HCT116 (cell line): Measurements from ENCODE around the gene ARHGDIG.

Experiments
- JUND ChIP-seq: IDR thresholded peaks from 2 replicates; pipeline ENCODE4 v1.6.1; 2012
- POLR2A ChIP-seq: IDR thresholded peaks from 2 replicates; pipeline ENCODE4 v1.7.0; 2011; ENCODE audit warnings: borderline replicate concordance; ENCODE audit not compliant: insufficient read depth, insufficient read length; ENCODE audit errors: extremely low read depth
- RAD21 ChIP-seq: IDR thresholded peaks from 2 replicates; pipeline ENCODE4 v1.6.1; 2012; ENCODE audit warnings: low read depth, mild to moderate bottlenecking
- SIN3A ChIP-seq: IDR thresholded peaks from 2 replicates; pipeline ENCODE4 v1.6.1; 2012; ENCODE audit warnings: low read depth
- SP1 ChIP-seq: IDR thresholded peaks from 2 replicates; pipeline ENCODE4 v1.6.1; 2012; ENCODE audit warnings: low read depth
- SRF ChIP-seq: IDR thresholded peaks from 2 replicates; pipeline ENCODE4 v1.6.1; 2012; ENCODE audit warnings: low read depth
- ZFX ChIP-seq: fragments of 450-650 bp; IDR thresholded peaks from 2 replicates; pipeline ENCODE4 v1.6.1; 2017
- ZNF274 ChIP-seq: fragments of 200-500 bp; sonication (Bioruptor generic); IDR thresholded peaks from 2 replicates; pipeline ENCODE4 v1.6.1; 2014; ENCODE audit warnings: mild to moderate bottlenecking, low read depth, low read length, inconsistent platforms
- TF ChIP-seq, protein P1 (sequence below), 3 experiments: fragments of 200-600 bp in 1 of 3; sonication (generic) in 1 of 3; IDR thresholded peaks in 2 of 3; conservative IDR thresholded peaks in 1 of 3; 2 replicates each; pipeline ENCODE4 v1.5.1; 2012 to 2017; ENCODE audit warnings: low read depth in 2 of 3, low read length in 2 of 3, antibody characterized with exemption in 1 of 3, borderline replicate concordance in 1 of 3, control low read depth in 1 of 3, mild to moderate bottlenecking in 1 of 3, mixed read lengths in 1 of 3, mixed run types in 1 of 3, moderate library complexity in 1 of 3; ENCODE audit not compliant: insufficient read depth in 1 of 3
- TF ChIP-seq, protein P2 (sequence below): IDR thresholded peaks from 2 replicates; pipeline ENCODE4 v1.6.1; 2012

DNA sequence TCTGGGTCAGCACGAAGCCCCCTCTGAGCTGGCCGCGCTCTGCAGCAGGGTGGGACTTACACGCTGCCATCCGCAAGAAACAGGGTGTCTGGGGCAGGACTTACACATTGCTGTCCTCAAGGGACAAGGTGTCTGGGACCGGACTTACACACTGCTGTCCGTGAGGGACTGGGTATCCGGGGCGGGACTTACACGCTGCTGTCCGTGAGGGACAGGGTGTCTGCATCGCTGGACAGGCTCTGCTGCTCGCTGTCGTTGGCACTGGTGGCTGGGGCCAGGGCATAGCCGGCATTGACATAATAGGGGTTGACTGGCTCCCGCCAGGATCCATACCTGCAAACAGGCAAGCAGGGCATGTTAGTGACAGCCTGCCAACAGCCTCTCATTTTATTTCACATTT lies 34.0 kb downstream of the ARHGDIG start:
- TF ChIP-seq, protein P1, sequence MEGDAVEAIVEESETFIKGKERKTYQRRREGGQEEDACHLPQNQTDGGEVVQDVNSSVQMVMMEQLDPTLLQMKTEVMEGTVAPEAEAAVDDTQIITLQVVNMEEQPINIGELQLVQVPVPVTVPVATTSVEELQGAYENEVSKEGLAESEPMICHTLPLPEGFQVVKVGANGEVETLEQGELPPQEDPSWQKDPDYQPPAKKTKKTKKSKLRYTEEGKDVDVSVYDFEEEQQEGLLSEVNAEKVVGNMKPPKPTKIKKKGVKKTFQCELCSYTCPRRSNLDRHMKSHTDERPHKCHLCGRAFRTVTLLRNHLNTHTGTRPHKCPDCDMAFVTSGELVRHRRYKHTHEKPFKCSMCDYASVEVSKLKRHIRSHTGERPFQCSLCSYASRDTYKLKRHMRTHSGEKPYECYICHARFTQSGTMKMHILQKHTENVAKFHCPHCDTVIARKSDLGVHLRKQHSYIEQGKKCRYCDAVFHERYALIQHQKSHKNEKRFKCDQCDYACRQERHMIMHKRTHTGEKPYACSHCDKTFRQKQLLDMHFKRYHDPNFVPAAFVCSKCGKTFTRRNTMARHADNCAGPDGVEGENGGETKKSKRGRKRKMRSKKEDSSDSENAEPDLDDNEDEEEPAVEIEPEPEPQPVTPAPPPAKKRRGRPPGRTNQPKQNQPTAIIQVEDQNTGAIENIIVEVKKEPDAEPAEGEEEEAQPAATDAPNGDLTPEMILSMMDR (IDR thresholded peaks at IDR 0.05 in 2 of 3, conservative IDR thresholded peaks at IDR 0.05 in 1 of 3; ENCODE audit: borderline replicate concordance in 1 of 3, insufficient read depth in 1 of 3, low read depth in 2 of 3, low read length in 2 of 3), result no peak
- TF ChIP-seq RAD21 (no peak), ZNF274 (no peak), JUND (no peak), POLR2A (no peak), ZFX (no peak), SIN3A (no peak), SP1 (no peak), SRF (no peak)
- TF ChIP-seq, protein P2, sequence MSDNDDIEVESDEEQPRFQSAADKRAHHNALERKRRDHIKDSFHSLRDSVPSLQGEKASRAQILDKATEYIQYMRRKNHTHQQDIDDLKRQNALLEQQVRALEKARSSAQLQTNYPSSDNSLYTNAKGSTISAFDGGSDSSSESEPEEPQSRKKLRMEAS, result no peak
